ENCODE results near the gene TMEM240. TPM values are rescaled to one million over a fixed set of nuclear protein-coding genes. Genes with fewer than 3 reads are reported as not detected.

TMEM240 gene
- total and polyA plus RNA-seq, 10 of the 15 experiments (the other 5 are each of a cell fraction or from before 2014, with no cell fraction given): 0.17 to 0.49 TPM; not detected in 8

DNA sequence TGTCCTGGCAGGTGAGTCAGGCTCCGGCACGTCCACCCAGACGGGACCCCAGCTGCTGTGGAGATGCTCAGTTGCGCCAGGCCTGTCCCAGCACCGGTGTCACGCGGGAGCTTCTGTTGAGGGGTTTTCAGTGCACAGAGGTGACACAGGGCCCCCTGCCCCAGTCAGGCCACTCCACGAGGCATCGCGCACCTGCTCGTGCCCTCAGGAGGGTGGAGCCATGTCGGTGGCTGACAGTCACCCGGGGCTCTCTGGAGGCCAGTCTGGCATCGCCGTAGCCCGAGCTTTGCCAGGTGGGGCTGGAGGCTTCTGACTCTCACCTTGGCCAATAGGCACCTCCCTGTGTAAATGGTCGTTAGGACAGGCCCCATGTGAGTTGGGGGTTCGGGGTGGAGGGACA lies 11.1 kb downstream of the TMEM240 start:
- H3K36me3 ChIP-seq (ENCODE audit: control insufficient read depth in 2 of 2, insufficient read depth in 2 of 2, low read length in 1 of 2): peaks cover 11 to 17% of the 10 kb centered on the region in 2 experiments
- no peak overlapping the region for H3K27ac ChIP-seq (ENCODE audit: control insufficient read depth, insufficient read depth)
- CTCF ChIA-PET: no interaction called here
- intact Hi-C loops (cut with micrococcal nuclease; ENCODE audit: unreplicated experiment) (no loop called here), in situ Hi-C loops (cut with MboI) (no loop called here)
- H3K9me3 ChIP-seq (replicated peaks; ENCODE audit: control insufficient read depth, insufficient read depth, low read length): no peaks in the 10 kb centered on the region; the same call in 1 of the 3 replicates
- no peak overlapping the region for H3K4me3 ChIP-seq
- RAD21 ChIA-PET (ENCODE audit: unreplicated experiment): no interaction called here
- no peak overlapping the region for H3K9ac ChIP-seq (ENCODE audit: control insufficient read depth, insufficient read depth, low read length)
- no peaks in the 10 kb centered on the region for H4K20me1 ChIP-seq (ENCODE audit: control insufficient read depth, insufficient read depth)
- no peaks in the 10 kb centered on the region for H3K79me2 ChIP-seq (ENCODE audit: control insufficient read depth, insufficient read depth, low read length)
- no peak overlapping the region for H2AFZ ChIP-seq (ENCODE audit: control insufficient read depth, low read depth, low read length)
- H3K4me1 ChIP-seq (ENCODE audit: control insufficient read depth, insufficient read depth, low read length): no peaks in the 10 kb centered on the region
- POLR2A ChIA-PET: no interaction called here
- DNase-seq (ENCODE audit: low read depth, low spot score): no peak
- FAIRE-seq: no peak
- TF ChIP-seq NFIC (IDR thresholded peaks at IDR 0.05; ENCODE audit: low read depth, low read length) (no peak), FOXK2 (IDR thresholded peaks at IDR 0.05) (no peak), ZNF274 (IDR thresholded peaks at IDR 0.05; ENCODE audit: insufficient read depth, insufficient read length) (no peak), POLR2AphosphoS5 (IDR thresholded peaks at IDR 0.05; ENCODE audit: low read length) (no peak), LARP7 (IDR thresholded peaks at IDR 0.05) (no peak), NR2C1 (IDR thresholded peaks at IDR 0.05) (no peak), WRNIP1 (IDR thresholded peaks at IDR 0.05; ENCODE audit: borderline replicate concordance, low read depth, low read length) (no peak)
- TF ChIP-seq, protein P1, sequence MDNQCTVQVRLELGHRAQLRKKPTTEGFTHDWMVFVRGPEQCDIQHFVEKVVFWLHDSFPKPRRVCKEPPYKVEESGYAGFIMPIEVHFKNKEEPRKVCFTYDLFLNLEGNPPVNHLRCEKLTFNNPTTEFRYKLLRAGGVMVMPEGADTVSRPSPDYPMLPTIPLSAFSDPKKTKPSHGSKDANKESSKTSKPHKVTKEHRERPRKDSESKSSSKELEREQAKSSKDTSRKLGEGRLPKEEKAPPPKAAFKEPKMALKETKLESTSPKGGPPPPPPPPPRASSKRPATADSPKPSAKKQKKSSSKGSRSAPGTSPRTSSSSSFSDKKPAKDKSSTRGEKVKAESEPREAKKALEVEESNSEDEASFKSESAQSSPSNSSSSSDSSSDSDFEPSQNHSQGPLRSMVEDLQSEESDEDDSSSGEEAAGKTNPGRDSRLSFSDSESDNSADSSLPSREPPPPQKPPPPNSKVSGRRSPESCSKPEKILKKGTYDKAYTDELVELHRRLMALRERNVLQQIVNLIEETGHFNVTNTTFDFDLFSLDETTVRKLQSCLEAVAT (IDR thresholded peaks at IDR 0.05): no peak
- no TSS peak for BruUV-seq (replicated peaks)
- SMC1A ChIA-PET (ENCODE audit: uncharacterized antibody, unreplicated experiment): no interaction called here
- no peaks in the 10 kb centered on the region for H3K27me3 ChIP-seq (replicated peaks in 1 of 2; ENCODE audit: control insufficient read depth in 2 of 2, insufficient read depth in 2 of 2, low read length in 1 of 2)
- ATAC-seq: no peak
- WGBS (ENCODE audit: insufficient coverage, insufficient replicate concordance, low lambda C conversion rate, missing lambda C conversion rate): 94% methylated on average over 15 of the region's 18 CpGs
- no peak overlapping the region for H3K4me2 ChIP-seq (ENCODE audit: control insufficient read depth, insufficient read depth)

Measured in GM12878 (cell line).